NCI-H1417 treated with DMSO at 0.1 percent for 48 hours (cell line): Measurements from ENCODE around the gene AP3D1.
"Not testable (repeated sequence)": the region's sequence is repeated elsewhere in the genome, so short reads cannot be mapped to it uniquely, and the experiment has no call there.

Source experiments
- DNase-seq: peaks from one replicate; lab custom pipeline; 2025; lab: John Stamatoyannopoulos, UW

The AP3D1 gene

DNA sequence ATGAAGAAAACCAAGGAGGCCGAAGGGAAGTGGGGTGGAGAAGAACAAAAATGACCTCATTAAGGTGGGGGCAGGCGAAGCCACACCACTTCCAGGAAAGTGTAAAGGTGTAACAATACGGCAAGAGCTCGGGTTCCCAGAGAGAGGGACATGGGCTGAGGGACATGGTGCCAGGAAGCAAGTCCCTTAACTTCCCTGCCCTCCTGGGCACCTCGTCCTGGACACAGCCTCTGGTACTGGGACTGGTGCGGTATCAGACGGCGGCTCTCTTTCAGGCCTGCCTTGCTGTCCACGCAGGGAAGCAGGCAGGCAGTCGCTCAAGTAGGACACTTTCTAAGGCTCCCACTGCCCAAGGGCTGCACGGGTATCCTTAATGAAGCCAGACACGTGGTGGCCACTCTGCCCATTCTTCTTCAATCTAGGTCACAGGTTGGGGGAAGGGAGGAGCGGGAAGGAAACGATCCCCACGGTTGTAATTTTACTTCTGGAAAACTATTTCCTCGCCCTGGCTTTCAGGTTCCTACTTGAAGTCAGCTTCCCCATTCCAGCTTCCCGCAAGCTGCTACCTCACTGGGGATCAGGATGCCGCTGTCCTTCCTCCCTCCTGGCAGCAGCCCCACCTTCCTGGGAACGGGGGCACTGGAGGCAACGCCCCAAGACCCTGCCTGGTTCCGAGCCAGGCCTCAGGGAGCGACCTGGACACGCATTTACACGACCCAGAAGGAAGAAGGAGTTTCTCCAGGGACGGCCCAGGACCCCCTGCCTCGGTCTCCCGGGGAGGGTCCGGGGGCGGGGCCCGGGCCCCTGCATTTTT is 1.2 kb downstream of the AP3D1 start:
- no peak for DNase-seq

DNA sequence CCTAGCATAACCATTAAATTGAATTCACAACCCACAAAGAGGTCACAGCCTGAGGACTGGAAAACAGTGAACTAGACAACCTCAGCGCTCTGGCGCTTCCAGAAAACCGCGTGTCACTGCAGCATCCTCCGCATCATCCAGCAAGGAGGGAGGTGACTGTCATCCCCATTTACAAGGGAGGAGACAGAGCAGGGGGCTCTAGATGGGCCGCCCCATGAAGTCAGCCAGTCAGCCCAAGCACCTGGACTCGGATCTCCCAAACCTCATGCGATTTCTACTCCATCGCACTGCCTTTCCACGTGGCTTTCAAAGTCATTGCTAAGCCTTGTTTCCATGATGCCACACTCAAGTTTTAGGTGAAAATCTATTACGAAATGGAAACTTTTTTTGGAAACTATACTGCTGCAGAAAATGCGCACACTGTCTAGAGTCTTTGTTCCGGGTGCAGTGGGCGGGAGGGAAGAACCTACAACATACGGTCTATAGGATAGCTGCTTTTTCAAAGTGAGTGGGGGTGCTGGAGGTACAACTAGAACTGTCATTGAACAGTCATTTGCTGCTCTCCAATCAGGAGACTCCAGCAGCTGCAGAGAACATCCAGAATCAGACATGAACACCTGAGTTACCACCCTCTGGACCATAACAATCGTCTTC is 2.8 kb downstream of the AP3D1 start:
- DNase-seq = no peak

DNA sequence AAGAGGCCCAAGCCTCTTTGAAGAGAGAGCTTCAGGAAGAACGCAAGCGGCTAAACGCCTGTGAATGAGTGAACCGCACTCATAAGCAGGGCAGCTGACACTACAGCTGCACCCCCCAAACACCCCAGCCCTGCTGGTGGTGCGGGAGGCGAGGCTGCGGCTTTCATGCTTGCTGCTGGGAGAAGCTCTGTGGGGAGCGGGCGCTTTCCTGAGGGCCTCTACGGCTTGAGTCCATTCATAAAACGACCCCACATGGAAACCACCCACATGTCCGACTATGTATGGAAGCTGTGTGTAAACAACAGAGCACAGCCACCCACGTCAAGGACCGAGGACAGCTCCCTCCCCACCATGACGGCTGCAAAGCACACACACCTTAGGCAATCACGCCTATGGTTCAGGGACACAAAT is 5.5 kb downstream of the AP3D1 start:
- no peak for DNase-seq

DNA sequence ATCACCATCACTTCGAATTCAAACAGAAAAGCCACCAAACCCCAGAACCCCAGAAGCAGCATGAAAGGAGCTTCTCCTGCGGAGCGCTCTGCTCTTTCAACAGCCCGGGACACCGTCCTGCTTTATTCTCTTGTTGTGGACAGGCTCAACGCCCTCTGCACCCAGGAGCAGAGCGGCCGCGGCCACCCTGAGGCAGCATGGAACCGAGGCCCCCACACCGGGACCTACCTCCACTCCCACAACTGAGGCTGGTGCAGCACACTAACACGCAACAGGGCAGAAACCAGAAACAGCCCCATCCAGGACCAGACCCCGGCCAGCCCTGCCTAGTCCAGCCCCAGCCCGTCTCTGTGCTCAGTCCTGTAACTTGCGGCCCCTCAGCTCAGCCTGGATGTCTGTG is 7.2 kb downstream of the AP3D1 start:
- DNase-seq = no peak

DNA sequence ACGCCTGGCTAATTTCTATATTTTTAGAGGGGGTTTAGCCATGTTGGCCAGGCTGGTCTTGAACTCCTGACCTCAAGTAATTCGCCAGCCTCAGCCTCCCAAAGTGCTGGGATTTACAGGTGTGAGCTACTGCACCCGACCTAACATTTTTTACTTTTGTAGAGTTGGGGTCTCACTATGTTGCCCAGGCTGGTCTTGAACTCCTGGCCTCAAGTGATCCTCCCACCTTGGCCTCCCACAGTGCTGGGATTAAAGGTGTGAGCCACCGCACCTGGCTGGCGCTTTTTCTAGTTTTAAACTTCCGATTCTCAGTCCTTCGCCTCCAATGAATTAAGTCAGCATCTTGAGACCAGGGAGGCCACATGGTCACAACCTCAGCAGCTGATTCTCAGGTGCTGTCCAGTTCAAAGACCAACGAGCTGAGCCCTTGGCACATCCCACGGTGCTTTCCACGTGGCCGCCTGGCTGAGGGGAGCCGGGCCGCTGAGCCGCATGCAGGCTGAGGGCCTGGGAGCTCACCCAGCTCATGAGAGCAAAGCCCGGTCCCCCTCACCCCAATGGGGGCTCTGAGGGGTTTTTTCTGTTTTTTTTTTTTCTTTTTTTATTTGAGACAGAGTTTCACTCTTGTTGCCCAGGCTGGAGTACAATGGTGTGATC is 9.1 kb downstream of the AP3D1 start:
- no peak for DNase-seq

DNA sequence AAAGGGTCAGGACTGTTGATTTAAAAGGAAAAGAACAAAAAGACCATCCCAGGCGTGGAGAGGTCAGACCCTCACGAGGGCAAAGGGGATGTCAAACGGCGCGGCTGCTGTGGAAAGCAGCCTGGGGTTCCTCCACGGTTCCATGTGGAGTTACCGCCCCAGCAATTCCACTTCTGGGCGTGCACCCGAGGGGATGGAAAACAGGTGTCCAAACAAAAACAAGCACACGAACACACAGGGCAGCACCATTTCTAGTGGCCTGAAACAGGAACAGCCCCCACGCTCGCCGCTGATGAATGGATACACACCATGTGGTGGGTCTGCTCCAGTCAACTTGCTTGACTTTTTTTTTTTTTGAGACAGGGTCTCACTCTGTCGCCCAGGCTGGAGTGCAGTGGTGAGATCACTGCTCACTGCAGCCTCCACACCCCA is 11.2 kb downstream of the AP3D1 start:
- no peak for DNase-seq

DNA sequence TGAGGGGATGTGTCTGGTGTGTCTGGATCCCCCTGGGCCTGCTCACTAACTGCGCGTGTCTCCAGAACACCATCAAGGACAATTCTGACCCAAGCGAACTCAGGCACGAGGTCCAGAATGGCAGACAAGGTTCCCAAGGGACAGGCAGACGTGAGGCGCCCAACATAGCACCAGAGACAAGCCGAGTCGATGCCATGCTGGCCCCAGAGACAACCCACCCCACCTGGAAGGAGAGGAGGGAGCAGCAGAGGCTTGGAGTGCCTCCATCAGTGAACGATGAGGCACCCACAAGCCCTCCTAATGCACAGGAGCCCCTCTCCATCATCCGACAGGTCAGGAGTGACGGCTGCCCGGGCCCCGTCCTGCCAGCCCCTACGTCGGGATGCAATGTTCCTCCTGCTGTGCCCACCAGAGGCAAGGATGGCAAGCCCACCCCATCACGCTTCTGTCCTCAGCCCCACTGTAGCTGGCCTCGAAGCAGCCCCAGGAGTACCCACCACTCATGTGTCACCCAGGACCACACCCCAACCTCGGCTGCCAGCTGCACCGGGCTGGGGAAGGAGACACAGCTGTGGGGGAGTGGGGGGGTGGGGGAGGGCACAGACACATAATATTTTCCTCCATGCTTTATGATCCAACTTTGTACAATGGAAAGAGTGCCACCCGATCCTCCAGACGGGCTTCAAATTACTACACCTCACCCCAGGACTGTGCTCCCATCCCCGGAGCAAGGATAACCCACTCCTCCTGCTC is 11.8 kb downstream of the AP3D1 start:
- no peak for DNase-seq

DNA sequence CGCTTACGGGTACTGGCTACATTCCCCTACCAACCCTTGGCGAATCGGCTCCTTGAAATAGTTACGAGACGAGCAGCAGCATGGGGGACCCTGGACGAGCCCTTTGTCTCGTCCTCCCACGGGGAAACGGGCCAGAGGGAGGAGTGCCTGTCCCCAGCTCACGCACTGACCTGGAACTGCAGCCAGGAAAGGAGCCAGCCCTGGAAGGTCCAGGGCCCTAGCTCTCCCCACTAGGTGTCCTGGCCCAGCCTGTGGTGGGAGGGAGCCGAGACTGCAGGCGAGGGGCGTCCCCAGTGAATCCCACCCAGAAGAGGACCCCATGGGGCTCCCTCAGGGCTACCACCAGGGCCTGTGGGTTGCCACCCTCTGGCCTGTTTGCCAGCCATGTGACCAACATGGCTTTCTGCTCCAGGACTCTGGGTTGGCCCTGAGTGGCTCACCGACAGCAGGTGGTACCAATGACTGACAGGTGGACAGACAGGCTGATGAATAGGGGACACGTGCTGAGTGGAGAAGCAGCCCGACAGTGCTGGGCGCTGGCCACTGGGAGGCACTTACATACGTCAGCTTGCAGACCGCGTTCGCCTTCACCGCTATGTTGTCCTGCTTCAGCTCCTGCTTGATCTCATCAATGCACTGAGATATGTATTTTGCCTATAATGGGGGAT is 13.2 kb downstream of the AP3D1 start:
- no peak for DNase-seq

DNA sequence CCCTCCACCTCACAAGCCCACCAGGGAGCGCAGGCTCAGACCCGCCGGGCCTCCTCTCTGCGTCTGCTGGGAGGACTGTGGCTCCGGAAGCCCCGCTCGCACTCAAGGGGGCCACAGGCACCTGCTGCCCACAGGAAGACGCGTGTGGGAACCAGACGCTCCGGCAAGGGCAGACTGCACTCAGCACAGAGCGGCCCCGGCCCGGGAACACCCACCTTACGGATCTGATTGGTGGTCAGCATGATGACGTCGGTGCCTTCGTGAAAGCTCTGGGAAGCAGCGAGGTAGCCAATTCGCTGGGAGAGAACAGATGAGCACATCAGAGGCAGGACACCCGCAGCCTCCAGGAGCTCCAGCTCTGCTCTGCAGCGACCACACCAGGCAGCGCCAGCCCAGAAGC is 14.6 kb downstream of the AP3D1 start:
- DNase-seq = no peak

DNA sequence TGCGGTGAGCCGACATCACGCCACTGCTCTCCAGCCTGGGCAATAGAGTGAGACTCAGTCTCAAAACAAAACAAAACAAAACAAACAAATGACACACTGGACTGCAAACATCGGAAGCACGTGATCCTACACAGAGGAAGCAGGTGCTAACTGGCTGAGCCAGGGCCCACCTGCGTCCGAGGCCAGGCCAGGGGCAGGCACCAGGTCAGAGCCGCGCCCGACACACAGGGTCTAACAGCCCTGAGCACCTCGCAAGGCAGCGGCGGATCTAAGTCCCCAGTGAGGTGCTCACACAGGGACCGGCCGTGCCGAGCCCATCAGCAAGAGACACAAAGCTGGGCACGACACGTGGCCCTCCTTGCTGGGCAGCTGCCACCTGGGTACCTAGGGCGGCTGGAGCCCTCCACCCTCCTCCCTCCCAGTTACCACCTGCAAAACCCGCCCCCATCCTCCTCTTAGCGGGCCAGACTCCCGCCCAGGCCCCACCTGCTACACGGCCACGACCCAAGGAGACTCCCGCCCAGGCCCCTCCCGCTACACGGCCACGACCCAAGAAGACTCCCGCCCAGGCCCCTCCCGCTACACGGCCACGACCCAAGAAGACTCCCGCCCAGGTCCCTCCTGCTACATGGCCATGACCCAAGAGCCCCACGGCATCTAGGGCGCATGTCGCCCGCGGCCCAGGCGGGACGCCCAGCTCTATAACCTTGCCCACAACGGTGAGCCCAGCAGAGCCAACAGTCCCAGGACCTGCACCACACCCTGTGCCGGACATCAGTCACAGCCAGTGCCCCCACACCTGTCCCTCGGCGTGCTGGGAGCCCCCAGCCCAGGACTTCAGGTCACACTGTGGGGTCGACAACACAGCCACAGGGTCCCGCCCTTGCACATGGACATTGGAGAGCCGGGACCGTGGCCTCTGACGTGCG is 15.6 kb downstream of the AP3D1 start:
- no peak for DNase-seq

DNA sequence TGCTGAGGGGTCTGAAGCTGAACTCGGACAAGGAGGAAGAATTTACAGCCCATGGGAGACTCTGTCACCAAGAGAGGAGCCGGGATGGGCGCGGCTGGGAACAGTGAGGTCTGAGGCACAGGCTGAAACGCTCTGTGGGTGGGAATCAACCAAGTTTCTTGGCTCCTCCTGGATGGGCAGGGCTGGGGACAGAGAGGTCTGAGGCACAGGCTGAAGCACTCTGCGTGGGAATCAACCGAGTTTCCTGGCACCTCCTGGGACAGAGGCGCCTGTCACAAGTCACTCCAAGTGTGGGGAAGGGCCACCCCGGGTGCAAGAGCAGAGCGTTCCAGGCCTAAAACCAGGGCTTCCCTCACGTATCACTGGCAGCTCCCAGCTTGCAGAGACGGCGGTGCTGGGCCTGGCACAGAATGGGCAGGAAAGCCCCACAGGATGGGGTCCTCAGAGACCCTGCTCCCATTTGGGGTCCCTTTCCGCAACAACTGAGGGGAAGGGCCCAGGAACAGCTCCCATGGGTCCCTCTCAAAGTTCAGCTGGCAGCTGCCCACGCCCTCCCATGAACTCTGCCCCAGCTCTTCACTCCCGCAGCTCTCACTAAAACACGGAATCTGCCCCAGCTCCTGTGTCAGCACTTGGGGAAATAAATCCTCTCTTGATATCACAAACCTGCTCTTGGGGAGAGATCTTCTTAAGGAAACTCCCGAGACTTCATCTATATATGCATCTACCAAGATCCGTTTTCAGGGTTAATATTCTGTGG is 18.5 kb downstream of the AP3D1 start:
- DNase-seq = no peak

DNA sequence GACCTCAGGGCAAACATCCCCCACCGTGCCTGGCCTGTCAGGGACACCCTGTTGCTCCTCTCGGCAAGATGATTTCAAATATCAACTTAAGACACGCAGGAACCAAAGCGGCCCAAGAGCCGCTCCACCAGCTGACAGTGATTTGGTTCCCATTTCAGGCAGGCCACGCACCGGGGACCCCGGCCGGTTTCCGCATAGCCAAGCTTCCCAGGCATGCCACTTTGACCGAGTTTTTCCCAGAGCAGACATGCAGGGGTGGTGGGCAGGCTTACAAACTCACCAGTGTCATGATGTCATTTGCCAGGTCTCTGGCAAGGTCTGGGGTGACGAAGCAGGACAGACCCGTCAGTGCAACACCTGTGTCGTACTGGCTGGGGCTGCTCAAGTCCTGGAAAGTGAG is 19.2 kb downstream of the AP3D1 start:
- no peak for DNase-seq

DNA sequence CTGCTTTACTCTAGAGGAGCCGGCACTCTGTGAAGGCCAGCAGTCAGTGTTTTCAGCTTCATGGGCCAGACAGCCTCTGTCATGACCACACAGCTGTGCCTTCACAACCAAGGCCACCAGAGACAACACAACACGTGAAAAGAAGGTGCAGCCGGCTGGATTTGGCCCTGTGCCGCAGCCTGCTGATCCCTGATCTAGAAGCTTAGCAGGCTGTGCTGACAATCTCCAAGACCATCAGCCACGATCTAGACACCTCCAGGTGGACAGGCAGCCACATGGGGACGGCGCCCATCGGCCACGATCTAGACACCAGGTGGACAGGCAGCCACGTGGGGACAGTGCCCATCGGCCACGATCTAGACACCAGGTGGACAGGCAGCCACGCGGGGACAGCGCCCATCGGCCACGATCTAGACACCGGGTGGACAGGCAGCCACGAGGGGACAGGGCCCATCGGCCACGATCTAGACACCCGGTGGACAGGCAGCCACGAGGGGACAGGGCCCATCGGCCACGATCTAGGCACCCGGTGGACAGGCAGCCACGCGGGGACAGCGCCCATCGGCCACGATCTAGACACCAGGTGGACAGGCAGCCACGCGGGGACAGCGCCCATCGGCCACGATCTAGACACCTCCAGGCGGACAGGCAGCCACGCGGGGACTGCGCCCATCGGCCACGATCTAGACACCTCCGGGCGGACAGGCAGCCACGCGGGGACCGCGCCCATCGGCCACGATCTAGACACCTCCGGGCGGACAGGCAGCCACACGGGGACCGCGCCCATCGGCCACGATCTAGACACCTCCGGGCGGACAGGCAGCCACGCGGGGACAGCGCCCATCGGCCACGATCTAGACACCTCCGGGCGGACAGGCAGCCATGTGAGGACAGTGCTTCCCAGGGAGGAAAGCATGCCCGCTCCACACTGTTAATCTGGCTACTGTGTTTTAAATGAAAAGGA is 20.1 kb downstream of the AP3D1 start:
- DNase-seq = not testable (repeated sequence)

DNA sequence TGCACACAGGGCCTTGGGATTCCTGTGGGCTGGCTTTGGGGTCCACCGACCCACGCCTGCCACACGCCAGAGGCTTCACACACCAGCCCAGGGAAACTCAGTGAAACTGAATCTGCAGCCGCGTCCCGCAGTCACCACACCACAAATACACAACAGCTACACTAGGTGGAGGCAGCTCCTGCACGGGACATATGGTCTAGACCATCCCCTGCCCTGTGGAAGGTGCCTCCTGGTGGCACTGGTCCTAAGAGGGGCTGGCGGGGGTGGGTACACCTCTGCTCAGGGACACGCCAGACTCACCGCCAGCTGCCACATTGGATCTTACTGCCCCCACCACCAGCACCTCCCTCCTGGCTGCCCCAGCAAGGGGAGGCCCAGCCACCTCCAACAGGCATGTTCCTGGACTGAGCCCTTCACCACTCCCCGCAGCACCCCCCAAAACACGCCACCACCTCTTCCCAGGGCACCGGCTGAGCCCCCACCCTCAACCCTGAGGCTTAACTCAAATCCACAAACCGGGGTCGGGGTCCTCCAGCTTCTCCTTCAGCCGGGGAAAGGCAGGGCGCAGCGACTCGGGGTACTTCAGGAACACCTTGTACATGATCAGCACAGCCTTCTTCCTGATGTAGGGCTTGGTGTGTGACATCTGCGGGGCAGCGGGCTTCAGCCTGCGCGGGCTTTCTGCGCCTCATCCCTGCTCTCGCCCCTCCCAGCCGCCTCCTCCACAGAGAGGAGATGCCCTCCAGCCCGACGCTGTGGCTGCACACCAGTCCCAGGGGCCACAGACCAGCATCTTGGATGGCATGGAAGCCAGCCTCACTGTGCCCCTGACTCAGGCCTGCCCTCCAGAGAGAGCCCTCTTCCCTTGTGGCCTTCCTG is 21.2 kb downstream of the AP3D1 start:
- DNase-seq = no peak

DNA sequence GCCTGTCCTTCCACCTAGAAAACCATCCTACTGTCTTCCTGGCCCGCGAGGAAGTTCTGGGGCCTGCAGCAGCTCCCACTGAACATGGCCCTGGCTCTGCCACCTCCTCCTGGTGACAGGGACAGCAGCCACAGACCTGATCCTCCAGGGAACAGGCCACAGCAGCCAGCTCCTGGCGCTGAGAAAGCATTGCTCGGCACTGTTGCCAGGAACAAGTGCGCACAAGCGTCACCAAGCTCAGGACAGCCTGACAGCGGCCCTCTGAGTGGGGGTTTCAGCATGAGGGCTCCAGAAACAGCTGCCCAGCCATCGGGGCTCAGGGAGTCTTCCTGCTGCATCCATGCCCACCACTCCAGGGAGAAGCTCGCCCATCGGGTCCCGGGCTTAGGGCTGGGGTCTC is 21.9 kb downstream of the AP3D1 start:
- DNase-seq = no peak

DNA sequence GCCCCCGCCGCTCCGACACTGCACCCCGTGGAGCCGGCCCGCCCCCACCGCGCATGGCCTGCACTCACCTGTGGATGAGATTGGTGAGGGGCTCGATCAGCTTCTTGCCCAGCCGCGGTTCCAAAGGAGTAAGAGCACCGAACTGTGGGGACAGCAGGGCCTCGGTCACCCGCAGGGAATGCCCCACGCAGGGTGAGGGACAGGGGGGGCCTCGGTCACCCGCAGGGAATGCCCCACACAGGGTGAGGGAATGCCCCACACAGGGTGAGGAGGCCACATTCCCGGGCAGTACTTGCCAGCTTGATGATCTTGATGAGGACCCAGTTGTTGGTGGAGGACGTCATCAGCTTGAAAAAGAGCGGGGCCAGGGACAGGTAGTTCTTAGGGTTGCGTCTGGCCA is 22.3 kb downstream of the AP3D1 start:
- no peak for DNase-seq

DNA sequence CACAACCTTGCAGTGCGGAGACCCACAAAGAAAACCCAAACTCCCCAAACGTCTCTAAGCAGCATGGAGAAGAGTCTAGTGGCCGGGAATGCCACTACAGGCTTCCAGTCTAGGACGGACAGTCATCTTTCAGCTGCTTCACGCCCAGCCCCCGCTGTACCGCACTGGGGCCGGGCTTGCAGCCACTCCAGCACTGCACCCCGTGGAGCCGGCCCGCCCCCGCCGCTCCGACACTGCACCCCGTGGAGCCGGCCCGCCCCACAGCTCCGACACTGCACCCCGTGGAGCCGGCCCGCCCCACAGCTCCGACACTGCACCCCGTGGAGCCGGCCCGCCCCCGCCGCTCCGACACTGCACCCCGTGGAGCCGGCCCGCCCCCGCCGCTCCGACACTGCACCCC is 23.1 kb downstream of the AP3D1 start:
- not testable (repeated sequence) for DNase-seq

DNA sequence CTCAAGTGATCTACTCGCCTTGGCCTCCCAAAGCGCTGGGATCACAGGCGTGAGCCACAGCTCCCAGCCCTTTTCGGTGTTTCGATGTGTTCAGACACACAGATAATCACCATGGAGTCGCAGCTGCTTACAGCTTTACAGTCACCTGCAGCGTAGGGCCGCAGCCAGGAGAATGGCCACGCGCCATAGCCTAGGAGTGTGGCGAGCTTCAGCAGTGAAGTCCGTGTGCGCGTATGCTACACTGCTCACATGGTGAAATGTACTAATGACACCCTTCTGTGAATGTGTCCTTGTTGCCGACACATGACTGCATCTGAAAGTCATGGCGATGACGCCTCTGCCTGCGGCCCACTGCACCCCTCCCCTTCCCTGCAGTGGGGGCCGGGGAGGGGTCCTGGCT is 23.6 kb downstream of the AP3D1 start:
- DNase-seq = no peak
